ENCODE measurements around the gene DXO. TPM values are rescaled to one million over a fixed set of nuclear protein-coding genes. Genes with fewer than 3 reads are reported as not detected.

DXO gene
- total RNA-seq, 4 donors from 2014 or later, result 12.3 to 17.4 (median 14.6) TPM

- H3K4me3 ChIP-seq, result no peak overlapping the region
- no peaks in the 10 kb centered on the region for H3K27me3 ChIP-seq
- ATAC-seq, result no peak
- peaks cover 0 to 73% of the 10 kb centered on the region in 2 donors for H3K36me3 ChIP-seq
- 80% methylated on average over 1 of the region's 11 CpGs; no CpG with 5 or more reads in 1 of the 2 donors for WGBS, 2 donors (ENCODE audit: low coverage in 1 of 2)
- peaks cover 0 to 34% (median 17%) of the 10 kb centered on the region in 3 donors for H3K4me1 ChIP-seq
- no peaks in the 10 kb centered on the region for H3K9me3 ChIP-seq
- no peak for TF ChIP-seq CTCF (IDR thresholded peaks at IDR 0.05)
- TF ChIP-seq POLR2A (IDR thresholded peaks at IDR 0.05), result no peak
- TF ChIP-seq POLR2AphosphoS5 (IDR thresholded peaks at IDR 0.05), result no peak
- no peak for TF ChIP-seq EP300 (IDR thresholded peaks at IDR 0.05)
- no peak overlapping the region for H3K27ac ChIP-seq
Measured at GRCh38 chr6:31968326-31968725, 3.6 kb downstream of the DXO start.

GRCh38 chr6:31967926-31968320, 4.0 kb downstream of the DXO start:
- TF ChIP-seq POLR2A (IDR thresholded peaks at IDR 0.05) (no peak), EP300 (IDR thresholded peaks at IDR 0.05) (no peak), CTCF (IDR thresholded peaks at IDR 0.05) (no peak), POLR2AphosphoS5 (IDR thresholded peaks at IDR 0.05) (no peak)
- H3K36me3 ChIP-seq, result peaks cover 0 to 77% of the 10 kb centered on the region in 2 donors

GRCh38 chr6:31966997-31967925, 4.7 kb downstream of the DXO start:
- TF ChIP-seq CTCF (IDR thresholded peaks at IDR 0.05) (no peak), EP300 (IDR thresholded peaks at IDR 0.05) (no peak), POLR2A (IDR thresholded peaks at IDR 0.05) (no peak), POLR2AphosphoS5 (IDR thresholded peaks at IDR 0.05) (no peak)
- ATAC-seq, result no peak
- WGBS, 2 donors (ENCODE audit: low coverage in 1 of 2), result 70 to 80% methylated on average over 5 to 7 of the region's 10 CpGs

More at GRCh38 chr6:31967926-31968320, 4.0 kb downstream of the DXO start:
- ATAC-seq, result no peak
- peaks cover 0 to 30% (median 13%) of the 10 kb centered on the region in 3 donors for H3K4me1 ChIP-seq
- 80% methylated on average over 1 of the region's 3 CpGs; no CpG with 5 or more reads in 1 of the 2 donors for WGBS, 2 donors (ENCODE audit: low coverage in 1 of 2)
- H3K27me3 ChIP-seq, result no peaks in the 10 kb centered on the region
- no peak overlapping the region for H3K4me3 ChIP-seq
- H3K27ac ChIP-seq, result no peak overlapping the region
- H3K9me3 ChIP-seq, result no peaks in the 10 kb centered on the region

GRCh38 chr6:31966506-31966905, 5.4 kb downstream of the DXO start:
- Histone ChIP-seq H3K9me3 (no peaks in the 10 kb centered on the region), H3K4me3 (no peak overlapping the region), H3K27me3 (no peaks in the 10 kb centered on the region), H3K36me3 (peaks cover 0 to 91% of the 10 kb centered on the region in 2 donors), H3K4me1 (peaks cover 0 to 22% (median 11%) of the 10 kb centered on the region in 3 donors), H3K27ac (no peak overlapping the region)
- WGBS, 2 donors (ENCODE audit: low coverage in 1 of 2), result no CpG with 5 or more reads among the region's 7 CpGs
- no peak for ATAC-seq
- TF ChIP-seq EP300 (IDR thresholded peaks at IDR 0.05) (no peak), POLR2AphosphoS5 (IDR thresholded peaks at IDR 0.05) (no peak), CTCF (IDR thresholded peaks at IDR 0.05) (no peak), POLR2A (IDR thresholded peaks at IDR 0.05) (no peak)

More at GRCh38 chr6:31966997-31967925, 4.7 kb downstream of the DXO start:
- Histone ChIP-seq H3K9me3 (no peaks in the 10 kb centered on the region), H3K4me3 (no peak overlapping the region), H3K36me3 (peaks cover 0 to 84% of the 10 kb centered on the region in 2 donors), H3K27me3 (no peaks in the 10 kb centered on the region), H3K4me1 (peaks cover 0 to 25% (median 11%) of the 10 kb centered on the region in 3 donors), H3K27ac (no peak overlapping the region)
